Measurements from ENCODE around the gene TMEM123. TPM values are rescaled to one million over a fixed set of nuclear protein-coding genes. Genes with fewer than 3 reads are reported as not detected.

Gene TMEM123, protein sequence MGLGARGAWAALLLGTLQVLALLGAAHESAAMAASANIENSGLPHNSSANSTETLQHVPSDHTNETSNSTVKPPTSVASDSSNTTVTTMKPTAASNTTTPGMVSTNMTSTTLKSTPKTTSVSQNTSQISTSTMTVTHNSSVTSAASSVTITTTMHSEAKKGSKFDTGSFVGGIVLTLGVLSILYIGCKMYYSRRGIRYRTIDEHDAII
- 100 to 1,000 TPM; 484 to 533 TPM for total RNA-seq
- polyA plus RNA-seq, result 100 to 1,000 TPM; 746 to 988 (median 748) TPM
- total RNA-seq, result 453 to 1,082 (median 526) reads per million in 6 experiments

GRCh38 chr11:102452461-102453301, at the start of gene TMEM123:
TMEM123 (minus strand) TSS chr11:102452765; CDS start chr11:102452623, 142 bp downstream.
- DNase-seq (peak; percentile 86 to 95 (median 89)), ATAC-seq (peak; percentile 69)
- H3K4me1 Mint-ChIP-seq, result peaks cover 43 to 79% (median 74%) of the 10 kb centered on the region in 4 donors
- H3K36me3 Mint-ChIP-seq, result peaks cover 0 to 11% (median 0%) of the 10 kb centered on the region in 3 donors
- no peaks in the 10 kb centered on the region for H3K27me3 Mint-ChIP-seq
- H3K4me3 Mint-ChIP-seq, result peak within 1 kb of the TSS; percentile 88 to 100 (median 95)
- H3K27ac Mint-ChIP-seq, result peak within 1 kb of the TSS; percentile 93 to 99 (median 98)
- no peaks in the 10 kb centered on the region for H3K9me3 Mint-ChIP-seq
- POLR2A ChIA-PET, result interaction anchor here (0.5 to 4.0 kb wide), 32 partner anchors 10 to 159 kb away, joined by 3 to 51 read pairs (median 5); partner anchors contain the start of gene BIRC2

DNA sequence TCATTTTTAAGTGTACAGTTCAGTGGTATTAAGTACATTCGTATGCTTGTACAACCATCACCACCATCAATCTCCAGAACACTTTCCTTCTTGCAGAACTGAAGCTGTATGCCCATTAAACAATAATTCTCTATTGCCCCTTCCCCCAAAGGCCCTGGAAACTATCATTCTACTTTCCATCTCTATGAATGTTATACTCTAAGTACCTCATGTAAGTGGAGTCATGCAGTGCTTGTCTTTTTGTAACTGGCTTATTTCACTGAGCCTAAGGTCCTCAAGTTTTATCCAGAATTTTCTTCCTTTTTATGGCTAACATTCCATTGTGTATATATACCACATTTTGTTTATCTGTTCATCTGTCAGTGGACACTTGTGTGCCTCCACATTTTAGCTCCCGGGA, 48.3 kb upstream of the TMEM123 start:
- Mint-ChIP-seq H3K27ac (peak overlapping the region in 1 of 10 donors; percentile 17), H3K27me3 (peaks cover 0 to 2% (median under 1%) of the 10 kb centered on the region in 5 donors), H3K4me1 (no peaks in the 10 kb centered on the region), H3K4me3 (no peak overlapping the region), H3K36me3 (no peaks in the 10 kb centered on the region), H3K9me3 (no peaks in the 10 kb centered on the region)
- no peak for DNase-seq
- POLR2A ChIA-PET, result no interaction called here
- no peak for ATAC-seq

GRCh38 chr11:102499931-102500330, 47.4 kb upstream of the TMEM123 start:
- DNase-seq (no peak), ATAC-seq (no peak)
- H3K27me3 Mint-ChIP-seq, result peaks cover 0 to 4% (median 1%) of the 10 kb centered on the region in 5 donors
- no peaks in the 10 kb centered on the region for H3K9me3 Mint-ChIP-seq
- H3K4me1 Mint-ChIP-seq, result peaks cover 2 to 9% (median 7%) of the 10 kb centered on the region in 4 donors
- H3K4me3 Mint-ChIP-seq, result no peak overlapping the region
- H3K36me3 Mint-ChIP-seq, result no peaks in the 10 kb centered on the region
- H3K27ac Mint-ChIP-seq, result no peak overlapping the region
- POLR2A ChIA-PET, result interaction anchor here (0.6 to 1.4 kb wide), 4 partner anchors 8 to 134 kb away, joined by 3 to 6 read pairs (median 4); no protein-coding TSS in a partner anchor

DNA sequence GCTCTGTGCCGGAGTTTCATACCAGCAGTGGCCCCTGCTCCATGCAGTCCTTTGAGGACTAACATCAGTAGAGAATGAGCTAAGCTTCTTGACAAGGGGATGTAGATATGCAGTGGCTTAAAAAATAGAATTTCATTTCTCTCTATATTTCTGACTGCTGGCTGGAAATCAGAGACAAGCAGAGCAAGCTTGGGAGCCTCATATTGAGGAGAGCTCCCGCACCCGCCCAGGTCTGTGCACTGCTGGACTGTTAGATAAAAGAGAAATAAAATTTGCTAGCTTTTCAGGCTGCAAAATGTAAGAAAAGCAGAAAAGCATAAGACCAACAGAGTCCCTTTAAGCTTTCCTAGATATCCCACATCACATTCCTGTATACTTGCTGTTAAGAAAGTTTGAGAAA, 46.6 kb upstream of the TMEM123 start:
- peaks cover 0 to 4% (median 1%) of the 10 kb centered on the region in 5 donors for H3K27me3 Mint-ChIP-seq
- no peak for ATAC-seq
- no peaks in the 10 kb centered on the region for H3K36me3 Mint-ChIP-seq
- no peak overlapping the region for H3K27ac Mint-ChIP-seq
- POLR2A ChIA-PET, result interaction anchor here (1.0 to 1.4 kb wide), 4 partner anchors 9 to 133 kb away, joined by 3 to 4 read pairs (median 3); no protein-coding TSS in a partner anchor
- no peaks in the 10 kb centered on the region for H3K9me3 Mint-ChIP-seq
- H3K4me3 Mint-ChIP-seq, result no peak overlapping the region
- DNase-seq, result no peak
- peaks cover 2 to 9% (median 8%) of the 10 kb centered on the region in 4 donors for H3K4me1 Mint-ChIP-seq

- DNase-seq, result no peak
- H3K36me3 Mint-ChIP-seq, result no peaks in the 10 kb centered on the region
- no peaks in the 10 kb centered on the region for H3K9me3 Mint-ChIP-seq
- H3K27ac Mint-ChIP-seq, result no peak overlapping the region
- H3K4me1 Mint-ChIP-seq, result peaks cover 5 to 17% (median 11%) of the 10 kb centered on the region in 4 donors
- POLR2A ChIA-PET, result no interaction called here
- peaks cover 0 to 4% (median 1%) of the 10 kb centered on the region in 5 donors for H3K27me3 Mint-ChIP-seq
- H3K4me3 Mint-ChIP-seq, result no peak overlapping the region
- no peak for ATAC-seq
Observed at GRCh38 chr11:102497061-102497460, 44.5 kb upstream of the TMEM123 start.

- peaks cover 5 to 17% (median 11%) of the 10 kb centered on the region in 4 donors for H3K4me1 Mint-ChIP-seq
- peak overlapping the region in 5 of 10 donors; percentile 19 to 75 (median 33) for H3K27ac Mint-ChIP-seq
- H3K27me3 Mint-ChIP-seq, result peaks cover 0 to 4% (median 1%) of the 10 kb centered on the region in 5 donors
- H3K4me3 Mint-ChIP-seq, result no peak overlapping the region
- ATAC-seq (peak; percentile 76 to 85), DNase-seq (peak in 9 of 10 donors; percentile 23 to 79 (median 57))
- H3K36me3 Mint-ChIP-seq, result no peaks in the 10 kb centered on the region
- POLR2A ChIA-PET, result interaction anchor here (0.6 to 1.2 kb wide), 8 partner anchors 54 to 171 kb away, joined by 3 to 10 read pairs (median 4); partner anchors contain the start of gene BIRC2
- no peaks in the 10 kb centered on the region for H3K9me3 Mint-ChIP-seq
Observed at GRCh38 chr11:102495161-102496042, 42.8 kb upstream of the TMEM123 start.

DNA sequence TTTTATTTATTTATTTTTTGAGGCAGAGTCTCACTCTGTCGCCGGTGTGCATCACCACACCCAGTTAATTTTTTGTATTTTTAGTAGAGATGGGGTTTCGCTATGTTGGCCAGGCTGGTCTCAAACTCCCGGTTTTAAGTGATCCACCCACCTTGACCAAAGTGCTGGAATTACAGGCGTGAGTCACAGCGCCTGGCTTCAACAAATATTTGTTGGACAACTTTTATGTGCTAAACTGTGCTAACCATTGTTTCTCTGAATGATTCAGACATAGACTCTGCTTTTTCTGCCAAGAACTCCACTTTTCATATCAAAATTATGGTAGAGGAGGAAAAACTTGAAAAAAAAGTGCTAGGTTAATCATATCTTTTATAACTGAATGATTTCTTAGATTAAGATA, 41.7 kb upstream of the TMEM123 start:
- ATAC-seq, result no peak
- peaks cover 0 to 4% (median 1%) of the 10 kb centered on the region in 5 donors for H3K27me3 Mint-ChIP-seq
- no peak overlapping the region for H3K27ac Mint-ChIP-seq
- H3K4me1 Mint-ChIP-seq, result peaks cover 5 to 17% (median 12%) of the 10 kb centered on the region in 4 donors
- no peaks in the 10 kb centered on the region for H3K36me3 Mint-ChIP-seq
- POLR2A ChIA-PET, result no interaction called here
- DNase-seq, result no peak
- H3K4me3 Mint-ChIP-seq, result no peak overlapping the region
- H3K9me3 Mint-ChIP-seq, result no peaks in the 10 kb centered on the region

- POLR2A ChIA-PET, result no interaction called here
- no peaks in the 10 kb centered on the region for H3K36me3 Mint-ChIP-seq
- no peak for ATAC-seq
Observed at GRCh38 chr11:102493524-102493923, 41.0 kb upstream of the TMEM123 start.

GRCh38 chr11:102491969-102492368, 39.4 kb upstream of the TMEM123 start:
- peaks cover 0 to 4% (median 1%) of the 10 kb centered on the region in 5 donors for H3K27me3 Mint-ChIP-seq
- H3K27ac Mint-ChIP-seq, result no peak overlapping the region
- DNase-seq (no peak), ATAC-seq (no peak)
- H3K36me3 Mint-ChIP-seq, result no peaks in the 10 kb centered on the region
- POLR2A ChIA-PET, result no interaction called here
- peaks cover 13 to 32% (median 18%) of the 10 kb centered on the region in 4 donors for H3K4me1 Mint-ChIP-seq
- no peak overlapping the region for H3K4me3 Mint-ChIP-seq
- no peaks in the 10 kb centered on the region for H3K9me3 Mint-ChIP-seq

More at GRCh38 chr11:102493524-102493923, 41.0 kb upstream of the TMEM123 start:
- Mint-ChIP-seq H3K27me3 (peaks cover 0 to 4% (median 1%) of the 10 kb centered on the region in 5 donors), H3K4me1 (peaks cover 5 to 17% (median 13%) of the 10 kb centered on the region in 4 donors), H3K4me3 (no peak overlapping the region), H3K27ac (no peak overlapping the region), H3K9me3 (no peaks in the 10 kb centered on the region)
- no peak for DNase-seq

GRCh38 chr11:102489186-102490145, 36.9 kb upstream of the TMEM123 start:
- DNase-seq, result no peak
- Mint-ChIP-seq H3K36me3 (no peaks in the 10 kb centered on the region), H3K27me3 (no peaks in the 10 kb centered on the region), H3K9me3 (no peaks in the 10 kb centered on the region), H3K4me3 (no peak overlapping the region), H3K27ac (peak overlapping the region in 1 of 10 donors; percentile 15), H3K4me1 (peaks cover 5 to 31% (median 14%) of the 10 kb centered on the region in 4 donors)
- no peak for ATAC-seq
- POLR2A ChIA-PET, result interaction anchor here (0.5 to 0.7 kb wide), 3 partner anchors 21 to 97 kb away, joined by 3 to 5 read pairs (median 3); no protein-coding TSS in a partner anchor

DNA sequence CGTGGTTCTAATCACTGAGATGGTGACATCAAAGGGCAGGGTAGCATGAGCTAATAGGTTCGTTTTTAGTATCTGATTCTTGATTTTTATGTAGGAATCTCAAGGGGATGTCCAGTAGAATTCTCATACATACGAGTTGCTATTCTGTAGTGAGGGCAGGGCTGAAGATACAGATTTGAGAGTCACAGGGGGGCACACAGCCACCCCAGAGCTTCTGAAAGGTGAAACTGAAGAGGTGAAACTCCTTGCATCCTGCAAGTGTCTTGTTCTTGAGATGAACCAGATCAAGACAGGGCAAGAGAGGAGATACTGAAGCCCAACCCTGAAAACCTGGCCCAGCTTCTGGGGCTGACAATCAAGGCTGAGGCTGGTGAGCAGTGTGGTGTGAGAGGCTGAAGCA, 35.6 kb upstream of the TMEM123 start:
- H3K27me3 Mint-ChIP-seq, result no peaks in the 10 kb centered on the region
- peaks cover 5 to 31% (median 15%) of the 10 kb centered on the region in 4 donors for H3K4me1 Mint-ChIP-seq
- H3K4me3 Mint-ChIP-seq, result no peak overlapping the region
- DNase-seq (no peak), ATAC-seq (no peak)
- peak overlapping the region in 2 of 10 donors; percentile 42 to 53 for H3K27ac Mint-ChIP-seq
- H3K9me3 Mint-ChIP-seq, result no peaks in the 10 kb centered on the region
- H3K36me3 Mint-ChIP-seq, result no peaks in the 10 kb centered on the region
- POLR2A ChIA-PET, result interaction anchor here (1.0 kb wide), 1 partner anchor 12 kb away, joined by 5 read pairs; no protein-coding TSS in a partner anchor

All from naive thymus-derived CD8-positive, alpha-beta T cell (primary cell).